IPS-15b (cell line): ENCODE results near the gene TRIO.

Source experiments
- H3K27me3 ChIP-seq: one replicate; pipeline ENCODE4 v1.6.1; 2013; ENCODE audit warnings: low read length; ENCODE audit not compliant: control insufficient read depth, insufficient read depth
- H3K36me3 ChIP-seq: one replicate; pipeline ENCODE4 v1.6.1; 2013; ENCODE audit warnings: low read length; ENCODE audit not compliant: control insufficient read depth, insufficient read depth
- H3K4me1 ChIP-seq: one replicate; pipeline ENCODE4 v1.6.1; 2013; ENCODE audit warnings: mild to moderate bottlenecking, low read length; ENCODE audit not compliant: control insufficient read depth, insufficient read depth
- H3K4me3 ChIP-seq: one replicate; pipeline ENCODE4 v1.5.1; 2013; ENCODE audit warnings: low read depth, low read length
- H3K9ac ChIP-seq: one replicate; pipeline ENCODE4 v1.6.1; 2013; ENCODE audit warnings: low read depth, mild to moderate bottlenecking, low read length
- H3K9me3 ChIP-seq: one replicate; pipeline ENCODE4 v1.6.1; 2013; ENCODE audit warnings: mild to moderate bottlenecking, low read length; ENCODE audit not compliant: control insufficient read depth, insufficient read depth

TRIO gene

GRCh38 chr5:14184725-14185124 lies 41.6 kb downstream of the TRIO start:
- Histone ChIP-seq H3K27me3 (no peaks in the 10 kb centered on the region), H3K4me1 (peaks cover 61% of the 10 kb centered on the region), H3K9ac (no peak overlapping the region), H3K4me3 (no peak overlapping the region), H3K36me3 (no peaks in the 10 kb centered on the region), H3K9me3 (no peaks in the 10 kb centered on the region)

- Histone ChIP-seq H3K27me3 (no peaks in the 10 kb centered on the region), H3K9ac (no peak overlapping the region), H3K4me3 (no peak overlapping the region), H3K36me3 (no peaks in the 10 kb centered on the region), H3K9me3 (no peaks in the 10 kb centered on the region), H3K4me1 (peaks cover 61% of the 10 kb centered on the region)
These were observed 42.4 kb downstream of the TRIO start for GRCh38 chr5:14185326-14186058.

GRCh38 chr5:14186059-14186830 lies 43.1 kb downstream of the TRIO start:
- H3K27me3 ChIP-seq = no peaks in the 10 kb centered on the region
- no peak overlapping the region for H3K4me3 ChIP-seq
- H3K9me3 ChIP-seq = no peaks in the 10 kb centered on the region
- H3K9ac ChIP-seq = no peak overlapping the region
- H3K4me1 ChIP-seq = peaks cover 59% of the 10 kb centered on the region
- H3K36me3 ChIP-seq = no peaks in the 10 kb centered on the region

- Histone ChIP-seq H3K9me3 (no peaks in the 10 kb centered on the region), H3K27me3 (no peaks in the 10 kb centered on the region), H3K9ac (no peak overlapping the region), H3K4me1 (peaks cover 50% of the 10 kb centered on the region), H3K36me3 (no peaks in the 10 kb centered on the region), H3K4me3 (no peak overlapping the region)
These were observed 44.0 kb downstream of the TRIO start for GRCh38 chr5:14187157-14187556.

GRCh38 chr5:14187660-14188059 lies 44.5 kb downstream of the TRIO start:
- H3K9me3 ChIP-seq = no peaks in the 10 kb centered on the region
- H3K27me3 ChIP-seq = no peaks in the 10 kb centered on the region
- H3K4me3 ChIP-seq = no peak overlapping the region
- no peaks in the 10 kb centered on the region for H3K36me3 ChIP-seq
- no peak overlapping the region for H3K9ac ChIP-seq
- H3K4me1 ChIP-seq = peaks cover 47% of the 10 kb centered on the region

DNA sequence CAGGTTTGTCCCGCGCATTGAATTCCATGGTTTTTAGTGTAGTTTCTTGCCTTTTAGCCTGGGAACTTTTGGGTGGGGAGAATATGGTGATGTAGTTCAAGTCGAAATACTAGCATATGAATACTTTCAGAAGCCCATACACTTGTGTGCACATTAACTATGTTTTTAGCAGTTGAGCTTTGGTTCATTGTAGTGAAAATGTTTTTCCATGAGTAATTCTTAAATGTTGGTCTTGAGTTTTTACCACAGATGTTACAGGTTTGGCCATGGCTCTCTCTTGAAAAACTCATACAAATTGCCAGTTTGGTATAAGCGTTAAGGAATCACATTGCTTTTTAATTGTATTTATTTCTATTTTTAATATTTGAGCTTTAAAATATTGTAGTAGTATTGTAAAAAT lies 45.6 kb downstream of the TRIO start:
- Histone ChIP-seq H3K4me3 (no peak overlapping the region), H3K9ac (no peak overlapping the region), H3K9me3 (no peaks in the 10 kb centered on the region), H3K4me1 (peaks cover 45% of the 10 kb centered on the region), H3K27me3 (no peaks in the 10 kb centered on the region), H3K36me3 (no peaks in the 10 kb centered on the region)

DNA sequence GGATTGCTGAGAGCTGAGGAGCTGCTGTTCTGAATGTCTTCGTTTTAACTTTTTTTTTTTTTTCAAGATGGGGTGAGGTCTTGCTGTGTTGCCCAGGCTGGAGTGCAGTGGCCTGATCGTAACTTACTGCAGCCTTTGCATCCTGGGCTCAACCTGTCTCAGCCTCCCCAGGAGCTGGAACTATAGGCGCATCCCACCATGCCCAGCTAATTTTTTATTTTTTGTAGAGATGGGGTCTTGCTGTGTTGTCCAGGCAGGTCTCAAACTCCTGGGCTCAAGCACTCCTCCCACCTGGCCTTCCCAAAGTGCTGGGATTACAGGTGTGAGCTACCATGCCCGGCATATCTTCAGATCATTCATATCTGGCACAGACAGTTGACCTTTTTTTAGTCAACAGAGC lies 46.5 kb downstream of the TRIO start:
- no peak overlapping the region for H3K4me3 ChIP-seq
- peaks cover 36% of the 10 kb centered on the region for H3K4me1 ChIP-seq

GRCh38 chr5:14190194-14191164 lies 47.3 kb downstream of the TRIO start:
- Histone ChIP-seq H3K4me1 (peaks cover 34% of the 10 kb centered on the region), H3K4me3 (no peak overlapping the region), H3K36me3 (no peaks in the 10 kb centered on the region), H3K9ac (no peak overlapping the region), H3K9me3 (no peaks in the 10 kb centered on the region), H3K27me3 (no peaks in the 10 kb centered on the region)

More for the DNA sequence above, 46.5 kb downstream of the TRIO start:
- Histone ChIP-seq H3K9ac (no peak overlapping the region), H3K9me3 (no peaks in the 10 kb centered on the region), H3K27me3 (no peaks in the 10 kb centered on the region), H3K36me3 (no peaks in the 10 kb centered on the region)

GRCh38 chr5:14191325-14191724 lies 48.2 kb downstream of the TRIO start:
- Histone ChIP-seq H3K4me1 (peaks cover 27% of the 10 kb centered on the region), H3K9ac (no peak overlapping the region)

GRCh38 chr5:14193496-14193895 lies 50.4 kb downstream of the TRIO start:
- H3K4me1 ChIP-seq = peaks cover 20% of the 10 kb centered on the region
- no peaks in the 10 kb centered on the region for H3K36me3 ChIP-seq
- H3K9me3 ChIP-seq = no peaks in the 10 kb centered on the region
- no peak overlapping the region for H3K9ac ChIP-seq
- no peak overlapping the region for H3K4me3 ChIP-seq
- no peaks in the 10 kb centered on the region for H3K27me3 ChIP-seq

More at GRCh38 chr5:14191325-14191724, 48.2 kb downstream of the TRIO start:
- no peaks in the 10 kb centered on the region for H3K36me3 ChIP-seq
- no peaks in the 10 kb centered on the region for H3K27me3 ChIP-seq
- H3K4me3 ChIP-seq = no peak overlapping the region
- no peaks in the 10 kb centered on the region for H3K9me3 ChIP-seq

- H3K4me3 ChIP-seq = no peak overlapping the region
- H3K4me1 ChIP-seq = peaks cover 13% of the 10 kb centered on the region
- no peaks in the 10 kb centered on the region for H3K36me3 ChIP-seq
- H3K9ac ChIP-seq = no peak overlapping the region
- no peaks in the 10 kb centered on the region for H3K9me3 ChIP-seq
- no peaks in the 10 kb centered on the region for H3K27me3 ChIP-seq
These were observed 52.4 kb downstream of the TRIO start for GRCh38 chr5:14195588-14195987.
